ENCODE results near the gene AMPH.
"Not testable (repeated sequence)": the region's sequence is repeated elsewhere in the genome, so short reads cannot be mapped to it uniquely, and the experiment has no call there.

The AMPH gene

DNA sequence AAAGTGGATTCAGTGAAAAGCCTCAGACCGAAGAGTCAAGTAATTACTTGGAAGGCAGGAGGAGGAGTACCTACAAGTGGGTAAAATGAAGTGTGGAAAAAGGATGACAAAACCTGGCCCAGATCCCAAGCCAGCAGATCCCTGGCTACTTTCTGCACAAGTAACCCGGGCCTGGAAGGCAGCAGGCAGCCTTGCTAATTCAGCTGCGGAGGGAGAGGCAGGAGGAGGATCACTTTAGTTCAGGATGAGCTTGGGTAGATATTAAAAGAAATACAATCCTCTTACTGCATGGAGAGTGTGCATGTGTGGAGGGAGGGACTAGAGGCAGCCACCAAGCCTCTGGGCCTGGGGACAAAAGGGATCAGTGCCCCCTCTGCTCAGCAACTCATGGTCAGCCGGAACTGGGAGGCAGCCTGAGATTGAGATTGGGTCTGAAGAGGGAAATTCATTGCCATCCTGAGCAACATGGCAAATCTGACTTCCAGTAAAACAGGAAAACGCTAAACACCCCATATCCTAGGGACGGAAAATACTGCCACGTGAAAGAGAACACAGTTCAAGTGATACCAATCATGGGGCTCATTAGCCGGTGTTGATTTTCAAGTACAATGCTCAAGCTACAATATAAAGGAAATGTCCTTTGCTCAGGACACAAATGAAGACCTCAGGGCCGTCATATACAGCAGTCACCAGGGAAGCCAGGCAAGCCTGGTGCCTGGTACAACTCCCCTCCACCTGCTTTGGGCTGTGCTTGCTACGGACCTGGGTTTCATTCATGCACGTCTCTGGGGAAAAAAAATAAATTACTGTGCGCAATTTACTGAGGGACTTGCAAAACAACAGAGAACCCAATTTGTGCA is 1.3 kb downstream of the AMPH start:
- FAIRE-seq = no peak
- DNase-seq (ENCODE audit: extremely low spot score, insufficient read length, low read depth) = no peak

DNA sequence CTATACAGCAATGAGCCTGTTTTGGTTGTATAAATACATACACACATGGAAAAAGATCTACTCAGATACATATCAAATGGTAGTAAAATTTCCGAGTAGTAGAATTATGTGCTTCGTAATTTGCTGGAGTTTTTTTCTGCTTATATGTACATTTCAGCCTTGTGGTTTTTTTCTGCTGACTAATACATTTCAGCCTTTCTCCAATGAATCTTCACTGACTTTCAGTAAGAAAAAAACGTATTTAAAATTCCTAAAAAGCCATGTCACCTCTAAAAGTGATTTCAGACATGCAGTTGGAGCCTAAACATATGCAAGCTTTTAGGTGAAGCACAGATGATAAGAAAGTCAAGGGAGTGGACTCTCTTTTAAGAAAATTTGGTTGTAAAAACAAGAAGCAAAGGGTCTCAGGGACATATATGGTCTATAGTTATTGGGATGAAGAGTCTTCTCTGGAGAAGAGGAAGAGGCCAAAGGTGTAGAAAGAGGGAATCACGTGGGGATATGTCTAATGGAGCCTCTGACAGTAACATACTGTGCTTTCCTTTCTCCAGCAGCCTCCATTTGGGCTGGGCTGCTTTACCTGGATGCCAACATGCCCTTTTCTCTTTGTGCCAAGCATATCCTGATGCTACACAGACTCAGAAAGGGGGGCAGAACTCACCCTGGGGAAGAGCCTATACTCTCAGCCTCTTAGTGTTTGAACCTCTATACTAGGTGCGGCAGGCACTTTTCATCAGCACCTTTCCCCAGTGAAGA is 2.4 kb downstream of the AMPH start:
- DNase-seq (ENCODE audit: extremely low spot score, insufficient read length, low read depth) (no peak), FAIRE-seq (no peak)

DNA sequence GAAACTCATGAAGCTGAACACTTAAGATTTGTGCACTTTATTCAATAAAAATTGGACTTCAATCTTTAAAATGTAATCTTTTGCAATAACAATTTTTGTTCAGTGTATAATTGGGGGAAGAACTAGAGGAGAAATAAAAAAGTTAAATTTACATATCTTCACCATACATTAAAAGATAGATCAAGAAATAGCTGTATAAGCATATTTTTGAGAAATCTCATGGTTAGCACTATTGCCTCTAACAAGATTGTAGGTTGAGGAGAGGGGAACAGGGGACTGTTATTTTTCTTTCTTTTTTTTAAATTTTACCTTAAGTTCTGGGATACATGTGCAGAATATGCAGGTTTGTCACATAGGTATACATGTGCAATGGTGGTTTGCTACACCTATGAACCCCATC is 5.3 kb downstream of the AMPH start:
- FAIRE-seq (no peak), DNase-seq (ENCODE audit: extremely low spot score, insufficient read length, low read depth) (no peak)

DNA sequence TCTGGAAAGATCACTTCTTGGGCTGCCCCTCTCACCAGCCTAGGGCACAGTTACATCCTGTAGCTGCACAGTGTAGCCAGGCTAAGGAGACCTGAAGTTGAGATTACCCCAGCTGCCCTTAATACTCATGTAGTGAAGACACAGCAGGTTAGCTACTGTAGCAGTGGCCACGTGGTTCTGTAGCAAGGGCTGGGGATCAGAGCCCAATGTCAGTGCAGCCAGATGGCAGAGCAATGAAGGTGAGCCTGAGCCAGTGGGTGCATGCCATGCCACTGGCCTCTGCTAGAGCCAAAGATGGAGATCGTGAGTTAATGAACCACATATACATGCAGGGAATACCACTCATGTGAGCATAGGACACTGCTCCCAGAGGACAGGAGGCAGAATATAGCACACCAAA is 15.5 kb downstream of the AMPH start:
- no peak for FAIRE-seq
- DNase-seq (ENCODE audit: extremely low spot score, insufficient read length, low read depth) = no peak

DNA sequence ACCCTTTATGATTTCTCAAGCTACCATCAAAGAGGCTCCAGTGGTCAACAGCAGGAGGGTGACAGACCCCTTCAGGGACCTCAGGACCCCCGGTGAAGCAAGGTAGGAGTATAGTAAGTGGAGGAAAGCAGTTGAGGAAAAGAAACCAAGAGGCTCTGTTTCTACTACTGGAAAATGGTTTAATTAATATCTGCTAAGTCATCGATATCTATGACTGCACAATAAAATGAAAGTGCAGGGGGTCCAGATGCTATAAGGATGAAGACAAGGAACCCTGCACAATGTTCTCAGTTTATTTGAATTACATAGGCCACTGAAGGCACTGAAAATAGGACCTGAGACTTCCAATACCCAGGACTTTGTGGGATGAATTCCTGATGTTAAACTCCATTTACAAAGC is 23.7 kb downstream of the AMPH start:
- DNase-seq (ENCODE audit: extremely low spot score, insufficient read length, low read depth) (no peak), FAIRE-seq (no peak)

DNA sequence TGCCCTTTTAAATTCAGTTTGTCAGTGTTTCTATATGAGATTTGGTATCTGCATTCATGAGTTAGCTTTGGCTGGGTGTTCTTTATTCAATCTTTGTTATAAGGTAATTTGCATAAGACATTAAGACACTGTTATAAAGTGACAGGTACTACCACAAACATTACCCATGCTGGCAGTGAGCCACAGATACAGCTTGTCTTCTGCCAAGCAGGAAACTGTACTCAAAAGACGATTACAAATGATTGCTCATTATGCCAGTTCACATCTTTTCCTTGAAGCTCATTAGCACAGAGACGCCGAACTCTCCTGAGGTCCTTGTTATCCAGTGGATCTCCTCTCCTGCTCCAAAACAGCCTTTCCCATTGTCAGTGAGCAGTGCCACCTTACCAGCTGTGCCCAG is 30.4 kb downstream of the AMPH start:
- DNase-seq (ENCODE audit: extremely low spot score, insufficient read length, low read depth) = no peak
- FAIRE-seq = no peak

DNA sequence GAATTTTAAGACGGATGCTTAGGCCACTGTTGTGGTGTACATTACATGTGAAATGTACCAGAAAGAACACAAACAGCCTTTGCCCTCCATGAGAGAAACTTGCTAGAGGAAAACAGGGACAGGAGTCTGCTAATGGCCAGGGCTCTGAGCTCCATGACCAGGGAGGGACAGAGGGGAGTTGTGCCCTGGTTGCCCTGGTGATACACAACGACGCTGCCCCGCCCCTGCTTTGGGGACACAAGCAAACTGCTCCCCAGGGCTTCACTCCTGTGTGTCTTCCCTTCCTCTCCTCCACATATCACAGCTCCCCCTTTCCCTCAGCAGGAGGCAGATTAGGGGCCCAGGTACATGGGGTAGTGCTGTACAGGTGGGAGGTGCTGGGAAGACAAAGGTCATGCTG is 36.2 kb downstream of the AMPH start:
- FAIRE-seq = no peak
- no peak for DNase-seq (ENCODE audit: extremely low spot score, insufficient read length, low read depth)

DNA sequence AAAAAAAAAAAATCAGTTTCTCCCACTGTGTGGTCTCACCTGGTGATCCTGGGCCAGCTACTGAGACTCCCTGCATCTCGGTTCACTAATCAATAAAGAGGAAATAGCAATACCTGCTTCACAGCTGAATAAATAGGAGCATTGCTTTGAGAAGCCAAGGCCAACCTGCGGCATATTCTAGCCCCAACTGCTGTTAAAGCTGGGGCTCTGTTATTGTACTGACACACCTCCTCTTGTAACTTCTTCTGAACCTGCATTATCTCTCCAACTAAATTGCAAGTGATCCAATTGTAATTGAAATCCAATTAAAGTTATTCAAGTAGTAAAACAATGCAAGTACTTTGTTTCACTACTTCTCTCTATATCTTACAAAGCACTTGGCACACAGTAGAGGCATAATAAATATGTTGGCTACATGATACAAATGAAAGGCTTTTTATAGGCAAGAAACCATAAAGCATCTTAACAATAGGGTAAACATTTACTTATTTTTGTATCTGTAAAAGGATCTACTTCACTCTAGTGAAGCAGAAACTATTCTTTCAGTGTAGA is 38.4 kb downstream of the AMPH start:
- no peak for FAIRE-seq
- no peak for DNase-seq (ENCODE audit: extremely low spot score, insufficient read length, low read depth)

DNA sequence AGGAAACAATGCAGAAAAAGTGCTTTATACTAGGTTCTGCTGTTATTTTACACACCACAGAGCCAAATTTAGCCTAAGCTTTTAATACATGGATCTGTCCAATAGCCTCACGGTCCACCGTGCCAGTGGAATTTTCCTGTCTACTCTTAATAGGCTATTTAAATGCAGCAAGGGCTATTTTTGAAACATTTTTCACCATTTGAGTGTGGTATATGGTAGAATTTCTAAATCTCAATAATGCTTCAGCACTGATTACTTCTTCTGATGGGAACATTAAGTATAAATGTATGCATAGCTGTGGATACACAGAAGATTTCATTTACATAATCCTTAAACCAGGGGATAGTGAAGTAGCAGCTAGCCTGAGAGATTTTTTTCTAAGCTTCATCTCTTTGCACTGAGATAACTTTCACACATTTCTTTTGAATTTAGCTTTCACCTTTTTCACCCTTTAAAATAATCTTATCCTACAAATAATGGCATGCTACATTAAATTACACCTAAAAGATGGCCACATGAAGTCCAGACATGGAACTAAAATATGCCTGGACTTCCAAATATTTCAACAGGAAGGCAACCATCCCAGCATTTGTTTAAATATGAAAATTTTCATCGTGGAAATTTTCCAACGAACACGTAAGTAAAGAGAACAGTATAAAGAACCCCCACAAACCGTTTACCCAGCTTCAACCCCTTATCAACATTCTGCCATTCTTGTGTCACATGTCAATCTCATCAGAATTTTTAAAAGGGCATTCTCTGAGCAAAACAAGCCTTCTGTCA is 45.4 kb downstream of the AMPH start:
- FAIRE-seq (no peak), DNase-seq (ENCODE audit: extremely low spot score, insufficient read length, low read depth) (no peak)

DNA sequence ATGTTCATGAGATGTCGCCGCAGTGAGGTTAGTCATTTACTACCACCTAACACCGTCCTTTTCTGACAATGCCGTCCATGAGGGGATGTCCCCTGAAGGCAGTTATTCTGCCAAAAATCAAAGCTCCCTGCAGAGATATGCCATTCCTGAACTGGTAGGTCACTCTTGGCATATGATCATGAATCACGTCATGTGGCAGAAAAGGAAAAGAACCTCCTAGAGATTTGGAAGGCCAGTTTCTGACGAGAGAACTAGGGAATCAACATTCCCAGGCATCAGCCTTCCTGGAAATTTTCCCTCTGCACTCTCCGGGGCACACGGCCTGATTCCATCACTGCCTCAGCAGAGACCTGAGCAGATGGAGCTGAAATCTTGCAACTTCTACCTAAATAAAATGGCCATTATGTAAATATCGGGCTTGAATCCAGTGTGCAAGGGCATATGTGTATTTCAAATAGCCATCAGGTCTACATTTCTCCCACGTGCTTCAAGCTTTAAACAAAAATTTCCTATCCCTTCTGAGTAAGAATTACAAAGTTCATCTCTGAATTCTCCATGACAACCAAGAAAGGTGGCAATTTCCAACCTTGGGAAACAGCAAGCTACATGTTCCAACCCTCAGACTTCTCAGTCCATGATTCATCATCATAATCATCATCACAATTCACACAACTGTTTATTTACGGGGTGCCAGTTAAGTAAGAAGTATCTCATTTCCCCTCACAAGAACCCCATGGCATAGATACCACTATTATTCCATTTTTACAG is 46.5 kb downstream of the AMPH start:
- FAIRE-seq = no peak
- no peak for DNase-seq (ENCODE audit: extremely low spot score, insufficient read length, low read depth)

DNA sequence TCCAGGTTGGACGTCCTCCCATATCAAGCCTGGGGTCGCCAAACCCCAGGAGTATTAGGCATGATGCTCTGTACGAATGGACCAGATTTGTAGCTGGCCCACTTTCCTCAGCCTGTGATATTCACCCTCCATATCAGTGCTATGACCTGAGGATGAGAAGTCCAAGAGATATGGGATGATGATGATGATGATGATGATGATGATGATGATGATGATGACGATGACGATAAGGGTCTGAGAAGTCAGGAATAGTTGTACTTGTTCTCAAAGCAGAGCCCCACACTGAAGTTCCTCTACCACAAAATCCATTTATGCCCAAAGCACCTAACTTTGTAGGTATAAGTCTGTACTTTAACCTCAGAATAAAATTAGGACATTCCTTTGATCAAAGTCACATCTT is 50.7 kb downstream of the AMPH start:
- no peak for FAIRE-seq
- DNase-seq (ENCODE audit: extremely low spot score, insufficient read length, low read depth) = no peak

DNA sequence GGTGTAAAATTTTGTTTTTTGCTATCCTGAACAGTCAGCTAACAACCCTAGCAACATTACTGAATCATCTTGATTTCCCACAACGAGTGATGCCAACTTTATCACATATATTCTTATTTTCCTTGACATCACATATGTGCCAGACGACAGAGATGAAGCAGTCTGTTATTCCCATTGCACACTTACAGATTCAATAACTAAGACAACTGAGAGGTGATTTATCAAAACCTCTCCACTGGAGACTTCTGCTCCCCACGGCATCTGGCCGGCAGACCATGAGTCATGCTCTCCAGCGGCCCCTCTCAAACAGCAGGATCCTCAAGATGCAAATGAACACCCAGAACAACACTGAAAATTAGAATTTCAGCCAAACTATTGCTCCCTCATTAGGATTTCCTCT is 57.1 kb downstream of the AMPH start:
- FAIRE-seq (no peak), DNase-seq (ENCODE audit: extremely low spot score, insufficient read length, low read depth) (no peak)

DNA sequence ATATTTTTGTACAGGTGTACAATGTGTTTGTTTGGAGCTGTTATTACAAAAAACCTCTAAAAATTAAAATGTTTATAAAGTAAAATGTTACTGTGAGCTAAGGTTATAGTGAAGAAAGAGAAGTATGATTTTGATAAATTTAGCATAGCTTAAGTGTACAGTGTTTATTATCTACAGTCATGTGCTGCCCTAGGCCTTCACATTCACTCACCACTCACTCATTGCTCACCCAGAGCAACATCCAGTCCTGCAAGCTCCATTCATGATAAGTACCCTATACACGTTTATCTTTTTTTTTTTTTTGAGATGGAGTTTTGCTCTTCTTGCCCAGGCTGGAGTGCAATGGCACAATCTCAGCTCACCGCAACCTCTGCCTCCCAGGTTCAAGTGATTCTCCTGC is 59.6 kb downstream of the AMPH start:
- not testable (repeated sequence) for DNase-seq (ENCODE audit: extremely low spot score, insufficient read length, low read depth); FAIRE-seq

DNA sequence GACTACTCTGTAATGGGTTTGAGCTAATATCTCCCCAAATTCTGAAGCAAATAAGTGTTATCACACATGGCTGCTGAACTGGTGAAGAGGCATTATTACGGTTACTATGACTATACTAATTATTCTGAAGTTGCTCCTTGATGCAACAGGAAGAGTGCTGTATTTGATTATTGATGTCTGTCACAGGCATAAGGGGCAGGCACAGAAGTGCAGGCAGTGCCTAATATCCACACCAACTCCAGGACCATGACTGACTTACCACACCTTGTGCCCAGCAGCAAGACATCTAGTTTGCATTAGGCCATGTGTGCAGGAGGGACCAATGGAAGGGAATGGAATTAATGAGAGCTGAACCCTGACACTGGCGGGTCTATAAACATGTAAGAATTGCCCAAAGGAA is 62.7 kb downstream of the AMPH start:
- FAIRE-seq = no peak

DNA sequence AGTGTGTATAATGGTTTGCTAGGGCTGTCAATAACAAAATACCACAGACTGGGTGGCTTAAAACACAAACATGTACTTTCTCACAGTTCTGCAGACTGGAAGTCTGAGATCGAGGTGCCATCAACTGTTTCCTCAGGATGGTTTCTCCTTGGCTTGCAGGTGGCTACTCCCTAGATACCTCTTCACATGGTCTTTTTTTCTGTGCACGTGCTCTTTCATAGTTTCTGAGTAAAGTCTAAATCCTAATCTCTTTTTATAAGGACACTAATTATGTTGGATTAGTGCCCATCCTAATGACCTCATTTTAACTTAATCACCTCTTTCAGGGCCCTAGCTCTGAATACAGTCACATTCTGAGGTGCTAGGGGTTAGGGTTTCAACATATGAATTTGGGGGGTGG is 65.9 kb downstream of the AMPH start:
- no peak for DNase-seq (ENCODE audit: extremely low spot score, insufficient read length, low read depth)

More for the DNA sequence above, 62.7 kb downstream of the AMPH start:
- no peak for DNase-seq (ENCODE audit: extremely low spot score, insufficient read length, low read depth)

DNA sequence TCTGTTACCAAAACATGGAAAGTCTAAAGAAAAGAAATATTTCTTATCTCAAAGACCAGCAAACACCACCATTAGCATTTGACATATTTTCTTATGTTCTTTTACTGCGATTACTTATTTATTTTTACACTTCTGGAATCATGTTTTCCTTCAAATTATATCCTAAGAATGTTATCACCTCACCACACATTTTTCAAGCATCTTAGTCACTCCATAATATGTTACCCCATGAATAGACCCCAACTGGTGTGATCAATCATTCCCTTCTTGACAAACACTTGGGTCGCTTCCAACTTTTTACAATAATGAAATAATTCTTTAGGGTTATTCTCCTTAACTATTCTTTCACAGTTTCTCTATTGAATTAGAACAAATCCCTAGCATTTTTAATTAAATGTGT is 67.4 kb downstream of the AMPH start:
- FAIRE-seq (no peak), DNase-seq (ENCODE audit: extremely low spot score, insufficient read length, low read depth) (no peak)

More for the DNA sequence above, 65.9 kb downstream of the AMPH start:
- no peak for FAIRE-seq

DNA sequence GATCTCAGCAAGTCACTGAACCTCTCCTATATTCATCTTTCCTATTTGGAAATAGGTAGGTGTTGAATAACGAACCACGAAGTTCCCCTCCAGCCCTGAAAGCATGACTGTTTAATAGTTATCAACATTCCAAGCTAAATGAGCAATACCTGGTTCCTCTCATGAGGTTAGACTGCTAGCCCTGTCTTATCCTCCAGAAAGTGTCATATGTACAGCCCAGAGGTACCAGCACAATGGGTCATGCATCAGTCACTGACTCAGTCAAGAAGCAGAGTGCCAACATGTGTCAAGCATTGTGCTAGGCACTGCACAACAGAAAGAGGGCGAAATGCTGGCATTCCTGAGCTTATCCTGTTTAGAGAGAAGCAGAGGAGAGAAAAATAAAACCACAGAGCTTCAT is 70.0 kb downstream of the AMPH start:
- FAIRE-seq (no peak), DNase-seq (ENCODE audit: extremely low spot score, insufficient read length, low read depth) (no peak)

DNA sequence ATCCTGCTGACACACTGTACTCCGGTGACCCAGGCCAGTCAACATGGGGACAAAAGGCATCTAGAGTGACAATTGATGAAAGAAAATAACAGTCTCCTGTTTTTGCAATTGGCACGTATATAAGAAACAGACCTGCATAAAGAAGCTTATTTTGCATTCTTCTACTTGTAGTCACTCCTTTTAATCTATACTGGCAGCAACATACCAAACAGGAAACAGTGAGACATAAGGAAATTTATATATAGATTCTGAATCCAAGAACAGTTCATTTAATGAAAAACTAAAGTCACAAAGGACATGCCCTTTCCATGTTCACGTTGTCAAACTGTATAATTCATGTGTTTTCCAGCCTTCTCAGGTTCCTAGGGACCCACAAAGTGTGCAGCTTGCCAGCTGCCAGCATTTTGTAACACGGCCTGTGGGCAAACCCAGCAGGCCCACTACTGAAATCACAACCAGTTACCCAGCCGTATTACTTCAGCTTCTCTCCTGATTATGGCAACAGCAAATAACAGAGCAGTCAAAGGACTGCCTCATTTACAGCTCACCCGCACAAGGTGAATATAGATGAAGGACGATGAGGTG is 72.3 kb downstream of the AMPH start:
- FAIRE-seq (no peak), DNase-seq (ENCODE audit: extremely low spot score, insufficient read length, low read depth) (no peak)

DNA sequence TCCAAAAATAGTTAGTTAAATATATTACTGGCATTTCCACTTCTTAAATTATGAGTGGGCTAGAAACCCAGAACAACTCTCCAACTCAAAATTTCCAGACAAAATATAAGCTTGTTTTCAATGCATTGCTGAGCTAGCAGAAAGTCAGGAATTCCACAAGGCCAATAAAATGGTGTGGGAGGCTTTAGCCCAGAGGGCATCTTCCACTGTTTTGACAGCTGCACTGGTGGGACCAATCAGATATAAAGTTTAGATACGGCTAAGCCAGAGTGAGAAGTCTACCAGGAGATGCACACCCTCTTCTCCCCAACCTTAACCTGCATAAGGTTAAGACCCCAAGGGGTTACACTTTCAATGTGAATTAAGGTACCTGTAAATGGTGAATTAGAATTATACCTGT is 76.6 kb downstream of the AMPH start:
- DNase-seq (ENCODE audit: extremely low spot score, insufficient read length, low read depth) = no peak
- no peak for FAIRE-seq
